NOMO-1 (cell line): ENCODE measurements around the gene THRB.

Source experiments
- DNase-seq, 2 experiments: peaks; one replicate each; lab custom pipeline; 2025; ENCODE audit not compliant: unreplicated experiment in 2 of 2; lab: John Stamatoyannopoulos, UW

Gene THRB

GRCh38 chr3:24286405-24286804 is 208.2 kb downstream of the THRB start:
- DNase-seq, result no peak

- no peak for DNase-seq
Measured at GRCh38 chr3:24278543-24278942, 216.1 kb downstream of the THRB start.

GRCh38 chr3:24273491-24273890 is 221.2 kb downstream of the THRB start:
- DNase-seq, result no peak

GRCh38 chr3:24272875-24273274 is 221.8 kb downstream of the THRB start:
- DNase-seq, result no peak

- DNase-seq, result no peak
Measured at GRCh38 chr3:24272408-24272807, 222.2 kb downstream of the THRB start.

- DNase-seq, result no peak
Measured at GRCh38 chr3:24271228-24271627, 223.4 kb downstream of the THRB start.

- DNase-seq, result no peak
Measured at GRCh38 chr3:24270744-24271143, 223.9 kb downstream of the THRB start.

- DNase-seq, result no peak
Measured at GRCh38 chr3:24270204-24270691, 224.4 kb downstream of the THRB start.

GRCh38 chr3:24264748-24265158 is 229.9 kb downstream of the THRB start:
- no peak for DNase-seq

GRCh38 chr3:24264011-24264410 is 230.6 kb downstream of the THRB start:
- DNase-seq, result no peak

- no peak for DNase-seq
Measured at GRCh38 chr3:24263069-24263668, 231.5 kb downstream of the THRB start.

GRCh38 chr3:24261521-24261920 is 233.1 kb downstream of the THRB start:
- DNase-seq, result no peak

GRCh38 chr3:24259901-24260512 is 234.6 kb downstream of the THRB start:
- no peak for DNase-seq

- no peak for DNase-seq
Measured at GRCh38 chr3:24258727-24259600, 235.7 kb downstream of the THRB start.

GRCh38 chr3:24258260-24258659 is 236.4 kb downstream of the THRB start:
- no peak for DNase-seq

GRCh38 chr3:24255414-24255813 is 239.2 kb downstream of the THRB start:
- no peak for DNase-seq

GRCh38 chr3:24254649-24255048 is 240.0 kb downstream of the THRB start:
- no peak for DNase-seq

- DNase-seq, result no peak
Measured at GRCh38 chr3:24253336-24253735, 241.3 kb downstream of the THRB start.

- DNase-seq, result no peak
Measured at GRCh38 chr3:24249523-24249922, 245.1 kb downstream of the THRB start.

- DNase-seq, result no peak
Measured at GRCh38 chr3:24245056-24245455, 249.6 kb downstream of the THRB start.

GRCh38 chr3:24244491-24244890 is 250.2 kb downstream of the THRB start:
- no peak for DNase-seq
